HEK293T (cell line): ENCODE results near the gene CNNM3.

Experiments used
- ARNT ChIP-seq: fragments of 450-650 bp; IDR thresholded peaks from 2 replicates; pipeline ENCODE4 v1.6.1; 2017; ENCODE audit warnings: mild to moderate bottlenecking
- CTBP1 ChIP-seq: fragments of 450-650 bp; IDR thresholded peaks from 2 replicates; pipeline ENCODE4 v1.6.1; 2016; ENCODE audit warnings: borderline replicate concordance
- FOXA1 ChIP-seq: fragments of 450-650 bp; IDR thresholded peaks from 2 replicates; pipeline ENCODE4 v1.6.1; 2016; ENCODE audit warnings: mild to moderate bottlenecking
- FOXK2 ChIP-seq: fragments of 450-650 bp; IDR thresholded peaks from 2 replicates; pipeline ENCODE4 v1.6.1; 2016; ENCODE audit warnings: mild to moderate bottlenecking
- FOXM1 ChIP-seq: fragments of 450-650 bp; IDR thresholded peaks from 2 replicates; pipeline ENCODE4 v1.6.1; 2017; ENCODE audit warnings: mild to moderate bottlenecking, borderline replicate concordance
- LEF1 ChIP-seq: fragments of 450-650 bp; IDR thresholded peaks from 2 replicates; pipeline ENCODE4 v1.6.1; 2017; ENCODE audit warnings: mild to moderate bottlenecking, borderline replicate concordance
- NFRKB ChIP-seq: fragments of 450-650 bp; IDR thresholded peaks from 2 replicates; pipeline ENCODE4 v1.6.1; 2016; ENCODE audit warnings: mild to moderate bottlenecking, moderate library complexity
- SP1 ChIP-seq: fragments of 450-650 bp; IDR thresholded peaks from 2 replicates; pipeline ENCODE4 v1.6.1; 2017
- SUZ12 ChIP-seq: fragments of 450-650 bp; IDR thresholded peaks from 2 replicates; pipeline ENCODE4 v1.6.1; 2016; ENCODE audit warnings: mild to moderate bottlenecking
- TARDBP ChIP-seq: fragments of 450-650 bp; IDR thresholded peaks from 2 replicates; pipeline ENCODE4 v1.6.1; 2016
- TF ChIP-seq, protein P1 (sequence below): fragments of 450-650 bp; IDR thresholded peaks from 2 replicates; pipeline ENCODE4 v1.6.1; 2016

DNA sequence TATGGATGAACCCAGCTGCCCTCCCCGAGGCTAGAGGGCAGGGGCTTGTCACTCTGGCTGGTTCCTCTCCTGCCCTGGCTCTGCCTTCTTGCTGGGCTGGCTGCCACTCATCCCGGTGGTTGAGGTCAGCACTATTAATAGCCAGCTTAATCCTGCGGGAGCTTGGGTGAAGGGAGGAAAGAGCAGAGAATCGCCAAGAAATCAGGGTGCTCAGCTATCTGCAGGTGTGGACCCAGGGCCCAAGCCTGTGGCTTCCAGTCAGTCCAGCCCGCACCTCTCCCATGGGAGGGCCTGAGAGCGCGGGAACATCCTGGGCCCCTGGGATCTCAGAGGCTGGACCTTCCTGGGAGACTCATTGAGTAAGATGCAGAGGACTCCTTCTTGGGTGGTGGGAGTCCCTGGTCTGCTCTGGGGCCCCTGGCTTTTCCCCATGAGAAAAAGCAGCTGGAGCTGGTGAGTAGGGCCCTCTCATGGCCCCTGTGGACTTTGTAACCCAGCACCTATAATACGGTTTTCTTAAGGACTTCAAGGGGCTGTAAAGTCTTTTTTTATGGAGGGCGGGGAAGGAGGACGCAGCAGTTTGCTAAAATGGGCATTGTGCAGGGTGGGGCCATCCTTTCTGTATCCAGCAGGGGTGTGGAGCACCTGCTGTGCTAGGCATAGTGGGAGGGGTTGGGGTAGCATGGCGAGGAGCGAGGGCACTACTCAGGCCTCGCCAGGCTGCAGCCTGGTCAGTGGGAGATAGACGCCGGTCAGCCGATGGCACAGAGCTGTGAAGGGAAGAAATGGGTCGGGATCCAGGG, 27.4 kb upstream of the CNNM3 start:
- TF ChIP-seq SP1 (no peak), SUZ12 (no peak), CTBP1 (peak; percentile 36; the same call in 1 of the 2 replicates), LEF1 (no peak), FOXM1 (no peak; the same call in 1 of the 2 replicates), TARDBP (no peak), NFRKB (no peak), ARNT (no peak), FOXA1 (no peak), FOXK2 (no peak)
- TF ChIP-seq, protein P1, sequence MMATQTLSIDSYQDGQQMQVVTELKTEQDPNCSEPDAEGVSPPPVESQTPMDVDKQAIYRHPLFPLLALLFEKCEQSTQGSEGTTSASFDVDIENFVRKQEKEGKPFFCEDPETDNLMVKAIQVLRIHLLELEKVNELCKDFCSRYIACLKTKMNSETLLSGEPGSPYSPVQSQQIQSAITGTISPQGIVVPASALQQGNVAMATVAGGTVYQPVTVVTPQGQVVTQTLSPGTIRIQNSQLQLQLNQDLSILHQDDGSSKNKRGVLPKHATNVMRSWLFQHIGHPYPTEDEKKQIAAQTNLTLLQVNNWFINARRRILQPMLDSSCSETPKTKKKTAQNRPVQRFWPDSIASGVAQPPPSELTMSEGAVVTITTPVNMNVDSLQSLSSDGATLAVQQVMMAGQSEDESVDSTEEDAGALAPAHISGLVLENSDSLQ: peak; percentile 94
